HPDE6-E6E7 (cell line): ENCODE results near the gene SPATA24.
A peak's percentile ranks its signal among the peaks of the same experiment; 100 is the strongest.
"Not testable (repeated sequence)": the region's sequence is repeated elsewhere in the genome, so short reads cannot be mapped to it uniquely, and the experiment has no call there.

Source experiments
- DNase-seq: peaks from one replicate; pipeline ENCODE4 v3.0.0; 2011; ENCODE audit warnings: missing footprints; ENCODE audit errors: extremely low spot score

Gene SPATA24

DNA sequence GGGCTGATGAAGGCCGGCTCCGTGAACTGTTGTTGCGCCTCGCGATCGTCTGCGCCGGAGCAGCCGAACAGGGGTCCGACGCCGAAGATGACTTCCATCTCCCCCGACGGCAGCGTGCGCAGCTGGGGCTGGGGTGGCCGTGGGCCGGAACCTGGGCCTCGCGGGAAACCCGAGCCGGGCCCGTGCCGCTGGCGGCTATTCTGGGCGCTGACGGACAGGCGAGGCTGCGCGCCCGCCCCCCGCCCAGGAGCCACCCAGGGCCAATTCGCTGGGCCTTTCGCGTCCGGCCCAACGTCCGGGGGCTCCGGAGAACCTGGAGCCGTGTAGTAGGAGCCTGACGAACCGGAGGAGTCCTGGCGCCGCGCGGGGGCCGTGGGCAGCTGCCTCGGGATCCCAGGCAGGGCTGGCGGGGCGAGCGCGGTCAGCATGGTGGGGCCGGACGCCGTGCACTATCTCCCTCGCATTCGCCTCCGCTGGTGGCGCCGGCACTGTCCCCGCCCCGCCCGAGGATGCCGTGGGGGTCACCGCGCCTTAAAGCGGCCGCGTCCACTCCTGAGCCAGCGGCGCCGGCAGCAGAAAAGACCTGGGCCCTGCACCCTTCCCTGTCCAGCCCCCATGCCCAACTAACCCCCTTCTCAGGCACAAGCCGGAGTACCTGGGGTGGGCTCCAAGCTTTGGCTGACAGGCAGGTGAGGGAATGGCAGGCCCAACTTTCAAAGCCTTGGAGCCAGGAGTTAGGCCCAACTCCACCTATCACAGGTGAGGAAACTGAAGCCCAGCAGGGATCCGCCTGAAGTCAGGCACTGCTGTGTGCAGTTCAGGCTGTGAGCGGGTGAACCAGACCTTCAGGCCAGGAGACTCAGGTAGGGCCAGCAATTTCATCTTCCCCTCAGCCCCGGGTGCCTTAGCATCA, 9.0 kb downstream of the SPATA24 start, which contains the start of gene PROB1:
Gene PROB1, minus strand, starts transcription at position 451 of the 913 bp plus-strand sequence. Its CDS starts 23 bp downstream, at position 428.
- DNase-seq: no peak

DNA sequence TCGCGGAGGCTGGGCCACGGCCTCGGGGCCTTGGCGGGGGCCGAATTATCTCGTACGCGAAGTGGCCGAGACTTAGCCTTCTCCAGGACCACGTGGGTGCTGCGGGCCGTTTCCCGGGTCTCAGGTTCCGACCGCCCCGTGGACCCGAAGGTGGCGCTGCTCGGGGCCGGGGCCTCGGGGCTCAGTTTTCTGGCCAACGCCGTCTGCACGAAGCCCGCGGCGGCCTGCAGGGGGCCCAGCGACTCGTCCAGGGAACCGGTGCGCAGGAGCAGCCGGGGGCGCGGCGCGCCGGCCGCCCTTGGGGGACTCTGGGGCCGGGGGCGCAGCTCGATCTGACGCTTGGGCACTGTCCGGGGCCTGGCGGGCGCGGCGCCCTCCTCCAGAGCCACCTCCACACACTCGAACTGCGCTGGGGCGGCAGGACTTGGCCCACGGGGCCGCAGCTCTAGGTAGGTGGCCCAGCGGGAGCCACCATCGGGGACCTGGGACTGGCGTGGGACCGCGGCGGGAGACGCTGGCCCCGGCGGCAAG, 9.7 kb downstream of the SPATA24 start:
- no peak for DNase-seq

DNA sequence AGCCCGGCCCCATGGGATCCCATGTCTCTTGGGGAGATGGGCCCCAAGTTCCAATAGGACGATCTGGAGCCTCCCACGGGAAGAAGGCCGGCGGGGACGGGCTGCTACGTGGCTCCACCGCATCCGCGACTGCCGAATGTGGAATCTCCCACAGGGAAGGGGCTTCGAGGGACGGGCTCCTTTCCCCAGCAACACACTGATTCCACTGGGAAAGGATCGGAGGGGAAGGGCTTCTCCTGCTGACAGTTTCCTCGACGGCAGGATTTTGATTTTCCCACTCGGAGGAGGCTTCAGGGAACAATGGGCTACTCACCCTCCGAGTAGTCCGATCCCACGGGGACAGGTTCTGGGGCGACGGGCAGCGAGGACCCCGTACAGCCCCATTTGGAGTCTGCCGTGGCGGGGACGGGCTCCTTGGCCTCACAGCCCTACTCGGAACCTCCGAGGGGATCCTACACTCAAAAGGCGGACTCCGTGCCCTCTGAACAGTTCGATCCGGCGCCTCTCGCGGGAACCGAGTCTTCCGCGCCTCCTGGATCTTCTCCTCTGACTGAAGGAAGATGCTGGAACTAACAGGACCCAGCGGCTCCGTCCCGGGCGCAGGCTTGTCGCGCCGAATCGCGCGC, 10.3 kb downstream of the SPATA24 start:
- DNase-seq: no peak

DNA sequence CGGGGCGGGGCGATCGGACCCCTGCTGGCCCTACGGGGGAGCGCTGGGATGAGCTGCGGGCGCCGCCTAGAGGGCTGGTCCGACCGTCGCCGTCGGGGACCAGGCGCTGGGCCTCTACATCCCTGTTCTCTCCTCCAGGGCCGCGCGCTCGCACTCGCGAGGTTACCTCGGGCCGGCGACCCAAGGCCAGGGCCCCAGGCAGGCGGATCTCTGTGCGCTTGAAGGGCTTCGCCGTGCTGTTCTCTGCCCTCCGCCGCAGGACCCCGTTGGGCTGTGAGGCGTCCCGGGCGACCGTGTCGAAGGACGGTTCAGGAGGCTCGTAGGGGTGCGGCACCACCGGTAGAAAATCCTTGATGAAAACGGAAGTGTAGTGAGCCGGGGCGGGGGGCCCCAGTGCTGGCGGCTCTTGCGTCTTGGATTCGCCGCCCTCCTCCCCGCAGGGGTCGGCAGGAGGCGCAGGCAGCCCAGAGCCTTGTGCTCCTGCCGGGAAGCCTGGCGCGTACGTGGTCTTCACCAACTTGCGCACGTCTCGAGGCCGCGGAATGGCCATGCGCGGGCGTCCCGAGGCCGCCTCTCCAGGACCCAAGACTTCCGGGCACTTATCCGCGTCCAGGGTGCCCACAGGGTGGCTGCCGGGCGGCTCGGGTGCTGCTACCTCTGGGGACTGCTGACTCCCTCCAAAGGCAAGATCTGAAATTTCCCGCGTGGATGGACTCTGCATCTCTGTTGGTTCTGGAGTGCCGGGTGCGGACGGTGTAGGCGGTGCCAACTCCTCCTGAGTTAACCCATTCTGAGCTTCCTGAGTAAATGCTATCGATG, 11.0 kb downstream of the SPATA24 start:
- peak; percentile 83 for DNase-seq

DNA sequence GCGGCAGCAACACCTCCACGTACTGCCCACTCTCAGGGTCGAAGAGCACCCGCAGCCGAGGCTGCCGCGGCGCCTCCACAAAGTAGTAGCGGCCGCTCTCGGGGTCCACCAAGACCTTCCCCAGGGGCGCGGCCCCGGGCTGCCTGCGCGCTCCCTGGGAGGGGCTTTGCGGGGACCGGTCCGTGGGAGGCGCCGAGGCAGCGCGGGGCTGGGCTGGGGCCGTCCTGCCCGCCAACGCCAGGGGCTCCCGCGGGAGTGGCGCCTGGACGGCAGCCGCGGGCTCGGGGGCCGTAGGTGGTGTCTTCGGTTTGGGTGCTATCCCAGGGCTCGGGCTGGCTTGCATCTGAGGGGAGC, 11.6 kb downstream of the SPATA24 start:
- no peak for DNase-seq

DNA sequence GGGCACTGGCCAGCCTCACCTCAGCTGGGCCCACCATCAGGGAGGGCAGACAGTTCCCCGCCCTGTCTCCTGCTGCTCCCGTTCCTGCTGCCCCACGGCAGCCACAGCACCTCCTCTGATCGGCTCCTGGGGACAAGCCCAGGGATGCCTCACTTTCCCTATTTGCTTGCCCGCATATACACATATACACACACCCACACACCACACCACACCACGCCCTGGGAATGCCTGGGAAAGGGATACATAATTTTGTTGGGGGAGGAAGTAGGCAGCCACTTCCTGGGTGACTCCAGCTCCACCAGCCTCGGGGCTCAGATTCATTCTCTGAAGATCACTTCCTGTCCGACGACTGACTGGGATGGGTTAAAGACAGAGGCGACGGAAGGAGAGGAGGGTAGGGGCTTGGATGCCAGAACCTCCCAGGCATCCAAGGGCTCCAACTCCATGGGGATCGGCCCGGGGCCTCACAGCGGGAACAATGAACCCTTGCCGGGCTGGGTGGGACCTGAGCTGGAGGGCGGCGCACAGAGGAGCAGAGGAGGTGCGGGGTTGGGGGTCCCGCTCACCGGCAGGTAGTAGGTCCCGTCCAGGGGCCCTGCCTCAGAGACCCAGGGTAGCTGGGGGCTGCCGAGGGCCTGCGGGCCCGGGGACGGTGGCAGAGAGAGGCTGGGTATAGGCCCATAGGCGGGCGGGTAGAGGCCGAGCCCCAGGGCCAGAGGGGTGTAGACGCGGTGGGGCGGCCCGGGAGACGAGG, 12.1 kb downstream of the SPATA24 start:
- peak; percentile 84 for DNase-seq

DNA sequence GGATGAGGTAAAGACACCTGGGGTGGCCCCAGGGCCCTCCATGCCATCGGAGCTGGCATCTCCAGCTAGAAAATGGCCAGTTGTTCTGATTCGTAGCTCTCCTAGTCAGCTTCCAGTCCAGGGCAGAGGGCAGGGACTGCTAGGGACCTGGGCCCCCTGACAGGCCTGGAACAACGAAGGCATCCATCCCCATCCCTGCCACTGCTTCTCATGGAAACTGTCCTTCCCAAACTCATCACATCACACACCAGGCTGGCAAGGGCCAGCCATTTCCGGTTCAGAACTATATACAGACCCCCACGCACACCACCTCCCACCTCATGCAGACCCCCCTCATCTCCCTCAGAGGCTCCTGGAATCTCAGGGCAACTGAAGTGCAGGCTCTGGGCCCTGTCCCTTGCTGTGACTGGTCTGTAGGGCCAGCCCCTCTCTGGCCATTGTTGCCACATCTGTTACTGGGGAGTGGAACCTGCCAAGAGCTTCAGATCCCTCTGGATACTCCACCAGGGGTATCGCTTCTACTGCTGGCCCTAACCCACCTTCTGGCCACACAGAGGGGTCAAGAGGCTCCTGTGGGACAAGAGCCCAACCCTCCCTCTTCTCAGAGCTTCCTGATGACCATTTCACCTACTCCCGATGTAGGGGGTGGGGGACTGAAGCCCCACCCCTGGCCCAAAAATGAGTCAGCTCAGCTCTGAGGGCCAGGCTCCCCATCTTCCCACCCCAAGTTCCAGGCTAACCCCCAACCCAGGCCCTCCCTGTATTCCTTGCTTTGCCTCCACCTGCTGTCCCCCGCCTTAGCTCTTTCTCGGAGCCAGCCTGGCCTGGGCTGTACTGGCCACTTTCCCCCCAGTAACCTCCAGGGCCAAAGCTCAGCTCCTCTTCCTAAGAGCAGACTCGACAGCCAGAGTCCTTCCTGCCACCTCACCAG, 13.0 kb downstream of the SPATA24 start:
- DNase-seq: no peak

DNA sequence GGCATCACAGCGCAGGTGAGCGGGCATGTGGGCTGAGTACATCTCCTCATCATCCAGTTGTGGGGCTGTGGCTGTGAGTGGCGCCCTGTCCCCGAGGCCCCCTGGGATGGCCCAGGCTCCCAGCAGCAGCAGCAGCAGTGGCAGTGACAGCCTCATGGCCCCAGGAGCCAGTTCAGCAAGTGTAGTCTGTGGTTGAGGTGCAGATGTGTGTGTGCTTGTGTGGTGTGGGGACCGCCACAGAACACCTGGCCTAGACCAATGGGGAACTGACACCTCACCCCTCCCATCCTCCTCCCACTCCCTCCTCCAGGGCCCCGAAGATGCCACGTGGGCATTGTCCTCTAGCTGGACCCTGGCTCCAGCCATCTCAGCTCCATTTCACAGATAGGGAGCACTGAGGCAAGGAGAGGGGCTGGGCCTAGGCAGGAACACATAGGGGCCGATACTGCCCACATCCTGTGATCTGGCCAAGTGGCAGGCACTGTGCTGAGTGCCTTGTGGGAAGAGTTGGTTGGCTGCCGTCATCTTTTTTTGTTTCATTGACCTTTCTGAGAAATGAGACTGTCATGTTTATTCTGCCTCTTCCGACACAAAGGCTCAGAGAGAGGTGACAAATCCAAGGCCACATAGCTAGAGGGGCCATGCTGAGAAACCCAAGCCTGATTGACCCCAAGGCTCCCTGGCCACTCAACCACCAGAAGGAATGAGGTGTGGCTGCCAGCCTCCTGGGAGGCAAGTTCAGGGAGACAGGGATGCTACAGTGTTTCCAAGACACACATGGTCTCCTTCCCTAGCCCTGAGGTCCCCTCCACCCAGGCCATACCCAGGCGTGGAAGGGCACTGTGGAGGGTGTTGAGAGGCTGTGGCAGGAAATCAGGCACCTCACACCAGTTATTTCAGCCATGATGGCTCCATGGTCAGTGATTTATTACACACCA, 13.9 kb downstream of the SPATA24 start, which contains the start of gene MZB1:
Gene MZB1, minus strand, starts transcription at position 213 of the 938 bp plus-strand sequence. Its CDS starts 57 bp downstream, at position 156.
- DNase-seq: no peak

DNA sequence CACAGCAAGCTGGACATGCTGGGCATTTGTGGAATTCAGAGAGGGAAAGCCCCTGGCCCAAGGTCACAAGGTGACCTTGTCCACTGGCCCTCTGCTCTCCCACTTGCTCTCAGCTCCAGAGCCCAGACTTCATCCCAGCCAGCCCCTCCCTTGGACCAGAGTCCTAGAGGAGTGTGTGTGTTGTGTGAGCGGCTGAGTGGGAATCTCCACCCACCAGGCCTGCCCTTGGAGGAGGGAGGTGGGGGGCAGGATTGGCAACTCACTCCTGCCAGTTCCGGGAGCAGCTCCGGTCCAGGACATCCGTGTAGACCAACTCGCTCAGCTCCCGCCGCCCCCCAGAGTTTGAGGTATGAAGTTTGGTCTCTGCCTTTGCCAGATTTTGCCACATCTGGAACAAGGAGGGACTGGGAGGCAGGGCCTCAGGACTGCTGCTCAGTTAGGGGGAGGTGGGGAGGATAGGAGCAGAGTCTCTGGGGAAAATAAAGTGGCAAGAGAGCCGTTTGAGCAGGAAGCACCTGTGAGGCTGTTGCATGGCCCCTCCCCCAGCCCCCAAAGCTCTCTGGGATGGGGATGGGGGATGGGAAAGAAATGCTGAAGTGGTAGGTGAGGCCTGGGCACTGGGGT, 15.6 kb downstream of the SPATA24 start:
- no peak for DNase-seq

DNA sequence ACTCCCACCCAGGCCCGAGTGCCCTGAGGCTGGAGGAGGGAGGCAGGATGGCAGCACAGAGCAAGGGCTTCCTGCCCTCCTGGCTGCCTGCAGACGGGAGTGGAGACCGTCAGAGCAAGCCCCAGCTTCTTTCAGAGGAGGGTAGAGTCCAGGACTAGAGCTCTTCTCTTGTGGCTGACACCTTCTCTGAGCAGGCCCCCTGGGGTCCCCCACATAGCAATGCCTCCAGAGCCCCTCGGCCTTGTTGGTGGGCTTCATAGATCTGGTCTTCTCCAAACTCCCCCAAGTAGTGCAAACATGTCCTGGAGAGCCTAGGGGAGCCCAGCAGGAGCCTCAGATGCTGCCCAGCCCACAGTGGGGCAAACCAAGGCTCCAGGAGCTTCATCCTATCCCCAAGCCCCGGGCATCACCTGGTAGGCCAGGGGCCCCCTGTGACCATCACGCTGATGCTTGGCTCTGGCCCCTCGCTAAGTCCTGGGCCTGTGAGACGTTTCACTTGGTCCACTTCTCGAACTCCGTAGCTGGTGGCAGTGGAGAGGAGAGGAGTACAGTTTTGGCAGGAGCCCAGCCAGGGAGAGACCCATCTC, 16.2 kb downstream of the SPATA24 start:
- DNase-seq: no peak

DNA sequence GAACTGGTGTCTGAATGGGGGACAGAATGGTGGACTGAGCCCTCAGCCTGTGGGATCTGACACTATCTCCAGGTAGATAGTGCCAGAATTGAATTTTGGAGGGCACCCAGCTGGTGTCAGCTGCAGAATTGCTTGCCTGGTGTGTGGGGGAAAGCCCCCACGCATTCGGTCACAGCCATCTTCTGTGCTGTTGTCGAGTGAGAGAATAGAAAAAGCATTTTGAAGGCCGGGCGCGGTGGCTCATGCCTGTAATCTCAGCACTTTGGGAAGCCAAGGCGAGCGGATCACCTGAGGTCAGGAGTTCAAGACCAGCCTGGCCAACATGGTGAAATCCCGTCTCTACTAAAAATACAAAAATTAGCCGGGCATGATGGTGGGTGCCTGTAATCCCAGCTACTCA, 16.9 kb downstream of the SPATA24 start:
- DNase-seq: not testable (repeated sequence)

DNA sequence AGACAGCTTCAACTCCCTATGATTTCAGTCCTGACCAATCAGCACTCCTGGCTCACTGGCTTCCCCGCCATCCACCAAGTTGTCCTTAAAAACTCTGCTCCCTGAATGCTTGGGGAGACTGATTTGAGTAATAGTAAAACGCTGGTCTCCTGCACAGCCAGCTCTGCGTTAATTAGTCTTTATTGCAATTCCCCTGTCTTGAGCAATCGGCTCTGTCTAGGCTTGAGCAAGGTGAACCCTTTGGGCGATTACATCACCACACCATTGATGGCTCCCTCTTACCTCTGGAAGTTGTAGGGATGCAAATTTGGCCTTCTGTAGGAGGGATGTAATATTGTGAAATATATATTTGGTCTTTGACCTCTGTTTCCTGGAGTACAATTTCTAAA, 17.8 kb downstream of the SPATA24 start:
- no peak for DNase-seq

DNA sequence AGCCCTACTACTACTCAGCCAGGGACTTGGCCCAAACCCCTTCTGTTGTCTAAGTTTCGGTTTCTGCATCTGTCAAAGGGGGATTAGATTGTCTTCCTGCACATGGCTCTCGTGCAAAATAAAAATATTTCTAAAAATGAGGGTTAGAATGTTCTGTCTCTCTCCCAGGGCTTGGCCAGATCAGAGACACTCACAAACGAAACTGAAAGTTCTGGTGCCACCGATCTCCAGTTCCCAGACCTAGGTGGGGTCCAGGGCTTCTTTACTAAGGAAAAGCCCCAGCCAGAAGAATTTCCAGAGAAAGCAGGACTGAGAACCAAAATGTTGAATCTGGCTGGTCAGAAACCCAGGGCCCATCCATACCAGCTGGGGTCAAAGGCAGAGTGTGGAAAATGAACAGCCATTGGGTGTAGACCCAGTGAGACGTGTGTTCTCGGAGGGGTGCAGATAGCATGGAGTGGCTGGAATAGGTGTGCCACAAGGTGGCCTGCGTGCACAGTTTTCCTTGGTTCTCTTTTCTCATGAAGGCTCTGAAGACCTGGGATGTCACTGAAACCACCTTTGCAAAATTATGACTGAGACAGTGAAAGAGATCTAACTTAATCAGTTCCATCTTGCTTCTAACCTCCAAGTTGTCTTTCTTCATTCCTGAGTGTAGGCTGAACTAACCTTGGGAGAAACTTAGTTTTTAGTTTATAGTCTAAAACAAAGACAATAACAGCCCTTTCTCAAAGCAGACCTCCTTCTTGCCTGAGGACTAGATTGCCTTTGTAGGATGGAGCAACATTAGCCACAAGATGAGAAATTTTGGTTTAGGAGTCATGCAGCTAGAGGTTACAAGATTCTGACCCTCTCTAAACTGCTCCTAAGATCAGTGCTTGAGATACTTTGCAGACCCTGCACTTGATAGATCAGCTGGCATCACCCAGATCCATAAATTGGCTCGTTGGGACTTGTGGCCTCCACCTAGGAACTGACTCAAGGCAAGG, 18.5 kb downstream of the SPATA24 start:
- no peak for DNase-seq

DNA sequence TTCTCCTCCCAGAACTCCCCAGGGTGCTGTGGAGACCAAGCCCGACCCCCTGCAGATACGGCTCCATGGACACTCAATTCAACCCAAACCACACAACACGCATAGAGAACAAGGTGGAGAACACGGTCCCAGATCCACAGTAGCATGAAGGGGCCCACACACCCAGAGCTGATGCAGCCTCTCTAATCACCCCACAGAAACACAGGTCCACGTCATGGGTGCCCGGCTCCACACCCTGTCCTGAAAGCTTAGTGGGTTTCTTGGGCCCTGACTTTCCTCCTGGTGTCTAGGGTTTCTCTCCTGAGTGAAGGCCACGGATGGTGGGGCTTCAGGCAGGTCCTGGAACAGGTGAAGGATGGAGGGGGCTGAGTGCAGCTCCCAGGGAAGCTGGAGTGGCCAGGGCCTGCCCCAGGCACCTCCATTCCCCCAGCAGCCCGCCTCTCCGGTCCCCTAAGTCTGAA, 19.3 kb downstream of the SPATA24 start:
- no peak for DNase-seq

DNA sequence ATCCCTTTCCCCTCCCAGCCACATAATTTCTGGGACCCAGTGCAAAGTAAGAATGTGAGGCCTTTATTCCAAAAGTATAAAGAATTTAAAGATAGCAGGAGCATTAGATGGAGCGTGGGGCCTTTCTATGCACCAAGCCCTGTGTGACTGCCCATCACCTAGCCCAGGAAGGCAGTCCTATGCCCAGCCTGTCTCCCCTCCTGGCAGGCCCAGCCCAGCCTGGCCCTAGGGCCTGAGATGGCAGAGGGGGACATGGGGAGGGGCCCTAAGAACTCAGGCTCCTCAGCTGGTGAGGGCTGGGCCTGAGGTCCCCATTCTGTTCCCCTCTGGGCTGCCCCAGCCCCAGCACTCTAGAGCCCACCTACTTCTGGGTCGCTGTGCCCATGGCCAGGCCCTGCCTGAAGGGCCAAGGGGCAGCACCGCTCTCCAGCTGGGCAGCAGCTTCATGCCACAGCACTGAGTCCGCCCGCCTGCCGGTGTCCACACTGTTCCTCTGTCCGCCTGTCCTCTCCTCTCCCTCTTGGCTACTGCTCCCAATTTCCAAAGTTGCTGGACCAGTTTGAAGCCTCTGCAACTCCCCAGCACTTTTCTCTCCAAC, 19.8 kb downstream of the SPATA24 start:
- DNase-seq: no peak

DNA sequence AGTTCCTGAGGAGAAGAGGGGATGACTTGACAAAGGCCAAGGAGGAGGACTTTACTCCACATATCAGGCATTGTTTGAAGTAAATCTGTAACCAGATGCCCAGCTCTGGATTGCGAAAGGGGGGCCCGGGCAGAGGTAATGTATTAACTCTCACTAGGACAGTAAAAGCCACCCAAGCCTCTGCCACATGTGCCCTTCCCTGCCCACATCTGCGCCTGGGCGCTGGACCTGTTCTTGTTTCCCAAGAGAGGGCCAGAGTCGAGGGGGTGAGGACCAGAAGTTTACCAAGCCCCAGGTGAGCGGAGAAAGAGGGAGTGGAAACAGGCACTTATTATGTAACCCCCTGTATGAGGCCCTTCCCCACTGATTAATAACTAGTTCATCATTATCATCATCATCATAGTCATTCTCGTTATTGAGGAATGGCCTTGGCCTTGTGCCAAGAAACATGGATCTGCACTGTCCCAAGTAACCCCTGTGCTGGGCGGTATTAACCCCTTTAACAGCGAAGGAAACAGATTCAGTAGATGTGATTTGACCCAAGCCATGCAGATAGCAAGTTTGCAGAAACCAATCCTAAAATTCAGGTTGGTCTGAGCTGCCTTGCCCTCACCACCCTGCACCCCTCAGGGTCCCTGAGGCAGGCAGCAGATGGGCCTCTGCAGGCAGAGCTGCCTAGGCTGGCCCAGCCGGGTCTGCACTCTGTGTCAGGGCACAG, 20.5 kb downstream of the SPATA24 start, which contains the start of gene SLC23A1:
Gene SLC23A1, minus strand, starts transcription at position 23 of the 718 bp plus-strand sequence. CDS start 44 bp downstream, outside the sequence.
- DNase-seq: no peak
